Activated T-helper 1 cell treated with anti-CD3 and anti-CD28 coated beads, Interleukin-12 subunit alpha, Interleukin-12 subunit beta, Interleukin-2, Interleukin-4 antibody, amounts not matched to agents 30 ng/mL and 10 ng/mL and 1 ng/mL, durations not matched to agents 14 hours and 24 hours and 36 hours (primary cell): ENCODE data around the gene RAP2B. TPM values are rescaled to one million over a fixed set of nuclear protein-coding genes. Genes with fewer than 3 reads are reported as not detected.
"Not testable (repeated sequence)": the region's sequence is repeated elsewhere in the genome, so short reads cannot be mapped to it uniquely, and the experiment has no call there.

Experiments used
- DNase-seq: peaks from one replicate; pipeline ENCODE4 v3.0.0; 2021; ENCODE audit warnings: low spot score
- H3K27ac Mint-ChIP-seq: one replicate; pipeline ENCODE4 v1.8.0; 2021; ENCODE audit warnings: mild to moderate bottlenecking, mixed read lengths
- H3K27me3 Mint-ChIP-seq: one replicate; pipeline ENCODE4 v1.8.0; 2022; ENCODE audit warnings: mild to moderate bottlenecking, moderate library complexity, mixed read lengths; ENCODE audit not compliant: insufficient read depth
- H3K36me3 Mint-ChIP-seq: one replicate; pipeline ENCODE4 v1.8.0; 2021; ENCODE audit warnings: low read depth, mixed read lengths
- H3K4me1 Mint-ChIP-seq: one replicate; pipeline ENCODE4 v1.8.0; 2021; ENCODE audit warnings: low read depth, mixed read lengths
- H3K4me3 Mint-ChIP-seq: one replicate; pipeline ENCODE4 v1.8.0; 2021; ENCODE audit warnings: mild to moderate bottlenecking, moderate library complexity, mixed read lengths
- H3K9me3 Mint-ChIP-seq: one replicate; pipeline ENCODE4 v1.8.0; 2021; ENCODE audit warnings: mixed read lengths
- intact Hi-C: fragments of 100-400 bp; cut with micrococcal nuclease; formaldehyde crosslinking; loops from one replicate; pipeline ENCODE4 v1.15.1; 2024
- total RNA-seq: library from RNA; stranded (reverse); gene quantifications from 2 replicates; pipeline ENCODE4 v1.2.3, GENCODE V29; 2022

RAP2B gene
- total RNA-seq, 1 donor from 2014 or later: 15.4 TPM

DNA sequence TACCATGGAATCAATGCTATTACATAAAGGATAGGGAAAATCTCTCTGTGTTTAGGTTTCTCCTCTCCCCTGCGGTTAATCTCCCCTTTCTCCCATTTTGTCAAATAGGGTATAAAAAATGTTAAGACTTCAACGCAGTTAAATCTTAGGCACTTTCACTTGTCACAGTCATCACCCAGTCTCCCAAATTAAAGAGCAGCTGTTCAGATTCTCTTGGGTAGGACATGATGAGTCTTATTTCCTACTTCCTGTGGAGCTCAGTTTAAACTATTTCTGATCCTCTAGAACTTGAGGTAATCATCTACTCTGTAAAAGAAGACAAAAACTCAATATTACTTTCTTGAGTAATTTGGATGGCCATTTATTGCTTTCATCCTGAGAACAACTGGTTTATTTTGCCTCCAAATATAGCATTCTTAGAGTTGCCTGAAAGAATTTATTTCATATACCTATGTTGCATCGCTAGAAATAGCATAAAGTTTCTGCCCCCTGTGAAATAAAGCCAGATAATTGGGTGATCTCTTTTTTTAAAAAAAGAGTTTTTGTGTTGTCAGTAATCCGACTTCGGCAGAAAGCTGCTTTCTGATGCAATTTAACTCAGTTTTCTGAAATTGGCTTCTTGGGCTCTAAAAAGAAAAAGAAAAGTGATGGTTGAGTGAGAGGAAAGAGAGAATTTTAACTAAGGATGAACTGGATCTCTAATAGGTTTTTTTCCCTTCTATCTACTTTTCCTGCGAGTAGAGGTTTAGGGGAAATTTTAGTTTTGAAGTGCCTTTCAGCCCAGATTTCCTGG, 20.7 kb downstream of the RAP2B start:
- Mint-ChIP-seq H3K27ac (no peak overlapping the region), H3K9me3 (no peaks in the 10 kb centered on the region)
- intact Hi-C loops: no loop called here

DNA sequence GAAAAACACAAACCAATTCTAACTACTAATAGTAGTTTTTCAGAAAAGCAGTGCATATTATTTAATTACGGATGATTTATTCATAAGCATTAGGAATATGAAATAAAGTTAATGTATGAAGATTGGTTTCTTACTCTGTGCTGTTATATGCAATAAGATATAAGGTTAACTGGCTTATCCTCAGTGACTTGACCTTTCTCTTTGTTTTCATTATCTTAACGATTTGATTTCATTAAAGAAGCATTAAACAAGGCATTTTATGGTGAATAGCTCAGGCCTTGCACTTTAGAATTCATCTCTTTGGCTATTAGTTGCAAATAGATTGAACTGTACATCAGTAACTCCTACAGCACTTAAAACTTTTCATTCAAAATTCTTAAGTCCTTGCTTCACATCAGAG, 28.9 kb downstream of the RAP2B start:
- Mint-ChIP-seq H3K4me1 (peaks cover 1% of the 10 kb centered on the region), H3K27me3 (no peaks in the 10 kb centered on the region), H3K27ac (no peak overlapping the region), H3K9me3 (no peaks in the 10 kb centered on the region), H3K4me3 (no peak overlapping the region), H3K36me3 (no peaks in the 10 kb centered on the region)
- intact Hi-C loops: no loop called here
- DNase-seq: no peak

More for the DNA sequence above, 20.7 kb downstream of the RAP2B start:
- H3K4me3 Mint-ChIP-seq: no peak overlapping the region
- DNase-seq: no peak
- H3K27me3 Mint-ChIP-seq: no peaks in the 10 kb centered on the region
- peaks cover 4% of the 10 kb centered on the region for H3K36me3 Mint-ChIP-seq
- H3K4me1 Mint-ChIP-seq: peaks cover 14% of the 10 kb centered on the region

DNA sequence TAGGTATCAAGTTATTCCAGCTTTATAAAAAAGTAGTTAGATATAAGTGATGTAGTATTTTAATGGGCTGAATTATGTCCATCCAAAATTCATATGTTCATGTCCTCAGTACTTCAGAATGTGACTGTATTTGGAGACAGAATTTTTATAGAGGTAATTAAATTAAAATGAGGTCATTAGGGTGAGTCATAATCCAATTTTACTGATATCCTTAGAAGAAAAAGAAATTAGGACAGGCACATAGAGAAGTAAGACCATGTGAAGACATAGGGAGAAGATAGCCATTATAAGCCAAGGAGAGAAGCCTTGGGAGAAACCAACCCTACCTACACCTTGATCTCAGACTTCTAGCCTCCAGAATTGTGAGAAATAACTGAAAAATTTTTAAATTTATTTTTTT, 30.3 kb downstream of the RAP2B start:
- DNase-seq: no peak
- no peaks in the 10 kb centered on the region for H3K27me3 Mint-ChIP-seq
- H3K36me3 Mint-ChIP-seq: no peaks in the 10 kb centered on the region
- no peak overlapping the region for H3K27ac Mint-ChIP-seq
- no peak overlapping the region for H3K4me3 Mint-ChIP-seq
- H3K4me1 Mint-ChIP-seq: no peaks in the 10 kb centered on the region
- no peaks in the 10 kb centered on the region for H3K9me3 Mint-ChIP-seq
- intact Hi-C loops: no loop called here

DNA sequence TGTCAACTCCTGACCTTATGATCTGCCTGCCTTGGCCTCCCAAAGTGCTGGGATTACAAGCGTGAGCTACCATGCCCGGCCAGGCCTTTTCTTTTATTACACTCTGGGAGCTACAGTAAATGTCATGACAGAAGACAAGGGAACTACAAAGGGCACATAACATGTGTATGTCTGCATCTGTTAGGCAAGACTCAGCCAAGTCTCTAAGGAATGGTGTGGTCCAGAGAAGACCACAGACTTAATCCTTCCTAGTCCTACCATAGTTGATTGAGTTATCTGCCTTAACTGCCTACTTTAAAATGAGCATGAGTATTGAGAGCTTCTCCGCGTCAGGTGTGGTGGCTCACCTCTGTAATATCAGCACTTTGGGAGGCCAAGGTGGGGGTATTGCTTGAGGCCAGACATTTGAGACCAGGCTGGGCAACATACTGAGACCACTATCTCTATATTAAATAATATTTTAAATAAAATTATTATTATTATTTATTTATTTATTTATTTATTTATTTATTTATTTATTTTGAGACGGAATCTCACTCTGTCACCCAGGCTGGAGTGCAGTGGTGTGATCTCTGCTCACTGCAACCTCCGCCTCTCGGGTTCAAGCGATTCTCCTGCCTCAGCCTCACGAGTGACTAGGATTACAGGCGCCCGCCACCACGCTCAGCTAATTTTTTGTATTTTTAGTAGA, 31.9 kb downstream of the RAP2B start:
- DNase-seq, H3K36me3 Mint-ChIP-seq, H3K27ac Mint-ChIP-seq, intact Hi-C loops, H3K27me3 Mint-ChIP-seq, H3K4me3 Mint-ChIP-seq, H3K9me3 Mint-ChIP-seq, H3K4me1 Mint-ChIP-seq: not testable (repeated sequence)

DNA sequence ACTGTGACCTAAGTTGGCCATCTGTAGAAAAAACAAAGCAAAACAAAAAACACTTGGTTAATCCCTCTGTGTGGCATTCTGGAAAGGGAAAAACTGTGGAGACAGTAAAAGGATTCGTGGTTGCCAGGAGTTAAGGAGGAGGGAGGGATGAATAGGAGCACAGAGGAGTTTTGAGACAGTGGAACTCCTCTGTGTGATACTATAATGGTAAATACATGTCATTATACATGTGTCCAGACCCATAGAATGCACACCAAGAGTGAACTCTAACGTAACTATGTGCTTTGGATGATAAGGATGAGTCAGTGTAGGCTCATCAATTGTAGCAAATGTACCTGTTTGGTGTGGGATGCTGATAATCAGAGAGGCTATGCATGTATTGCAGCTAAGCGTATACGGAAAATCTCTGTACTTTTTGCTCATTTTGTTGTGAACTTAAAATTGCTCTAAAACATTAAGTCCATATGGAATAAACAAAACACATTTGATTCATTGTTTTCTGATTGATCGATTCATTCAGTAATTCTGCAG, 33.4 kb downstream of the RAP2B start:
- no peak for DNase-seq
- no peaks in the 10 kb centered on the region for H3K36me3 Mint-ChIP-seq
- H3K4me1 Mint-ChIP-seq: no peaks in the 10 kb centered on the region
- no peaks in the 10 kb centered on the region for H3K9me3 Mint-ChIP-seq
- intact Hi-C loops: no loop called here
- H3K4me3 Mint-ChIP-seq: no peak overlapping the region
- H3K27me3 Mint-ChIP-seq: no peaks in the 10 kb centered on the region
- no peak overlapping the region for H3K27ac Mint-ChIP-seq

DNA sequence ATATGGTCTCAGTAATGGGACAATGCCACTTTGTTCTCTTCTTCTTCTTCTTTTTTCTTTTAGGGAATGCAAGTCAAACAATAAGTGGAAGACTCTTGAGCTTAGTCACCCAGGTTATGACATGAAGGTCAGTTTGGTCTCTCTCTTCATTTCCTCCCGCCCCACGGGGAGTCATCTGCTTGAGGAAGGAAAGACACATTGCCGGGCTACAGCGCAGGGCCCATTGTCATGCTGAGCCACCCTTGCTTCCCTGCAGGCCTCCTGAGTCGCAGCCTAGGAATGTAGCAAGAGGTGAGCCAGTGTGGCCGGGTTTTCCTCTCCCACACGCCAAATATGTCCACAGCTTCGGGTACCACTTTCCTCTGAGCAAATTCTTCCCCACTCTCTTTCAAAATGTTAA, 47.6 kb downstream of the RAP2B start:
- intact Hi-C loops: no loop called here
- Mint-ChIP-seq H3K9me3 (no peaks in the 10 kb centered on the region), H3K36me3 (no peaks in the 10 kb centered on the region), H3K27me3 (no peaks in the 10 kb centered on the region), H3K4me1 (peaks cover 11% of the 10 kb centered on the region), H3K4me3 (no peak overlapping the region), H3K27ac (no peak overlapping the region)
- no peak for DNase-seq

DNA sequence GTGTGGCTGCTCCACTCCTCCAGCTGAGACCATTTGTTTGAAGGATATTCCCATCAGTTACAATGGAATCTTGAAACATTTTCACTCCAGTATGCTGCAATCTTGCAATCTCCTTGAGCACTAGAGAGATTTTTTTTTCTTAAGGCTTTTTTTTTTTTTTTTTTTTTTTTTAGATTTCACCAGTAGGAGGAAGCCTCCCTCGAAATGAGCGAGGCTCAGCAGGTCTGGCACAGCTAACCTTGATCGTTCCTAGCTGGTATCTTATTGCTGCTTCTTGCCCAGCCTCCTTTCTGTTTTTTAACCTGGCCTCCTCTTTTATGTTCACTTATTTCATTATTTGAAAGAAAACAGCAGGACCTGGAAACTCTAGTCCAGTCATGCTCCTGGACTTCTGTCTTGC, 48.1 kb downstream of the RAP2B start:
- H3K4me1 Mint-ChIP-seq: peaks cover 11% of the 10 kb centered on the region
- H3K36me3 Mint-ChIP-seq: no peaks in the 10 kb centered on the region
- no peak overlapping the region for H3K27ac Mint-ChIP-seq
- no peak for DNase-seq
- H3K9me3 Mint-ChIP-seq: no peaks in the 10 kb centered on the region
- intact Hi-C loops: no loop called here
- H3K27me3 Mint-ChIP-seq: no peaks in the 10 kb centered on the region
- H3K4me3 Mint-ChIP-seq: no peak overlapping the region

DNA sequence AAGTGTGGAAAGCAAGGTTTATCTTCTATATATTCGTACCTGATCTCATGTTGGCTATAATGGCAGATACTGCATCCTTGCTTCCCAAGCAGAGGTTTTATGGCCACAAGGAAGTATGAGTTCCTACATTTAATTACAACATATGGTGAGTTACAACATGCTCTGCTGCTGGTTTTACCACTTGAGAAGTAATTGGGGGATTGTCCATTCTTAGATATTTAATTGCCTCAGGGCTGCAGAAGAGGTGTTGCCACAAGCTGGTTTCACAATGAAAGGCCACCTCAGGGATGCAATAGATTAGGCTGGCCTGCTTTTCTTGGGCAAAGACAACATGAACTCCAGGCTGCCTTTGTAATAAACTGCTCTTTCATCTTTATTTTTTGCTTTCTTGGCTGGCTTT, 48.6 kb downstream of the RAP2B start:
- Mint-ChIP-seq H3K9me3 (no peaks in the 10 kb centered on the region), H3K4me1 (peaks cover 16% of the 10 kb centered on the region), H3K36me3 (no peaks in the 10 kb centered on the region), H3K4me3 (no peak overlapping the region), H3K27ac (no peak overlapping the region), H3K27me3 (no peaks in the 10 kb centered on the region)
- intact Hi-C loops: no loop called here
- DNase-seq: no peak

DNA sequence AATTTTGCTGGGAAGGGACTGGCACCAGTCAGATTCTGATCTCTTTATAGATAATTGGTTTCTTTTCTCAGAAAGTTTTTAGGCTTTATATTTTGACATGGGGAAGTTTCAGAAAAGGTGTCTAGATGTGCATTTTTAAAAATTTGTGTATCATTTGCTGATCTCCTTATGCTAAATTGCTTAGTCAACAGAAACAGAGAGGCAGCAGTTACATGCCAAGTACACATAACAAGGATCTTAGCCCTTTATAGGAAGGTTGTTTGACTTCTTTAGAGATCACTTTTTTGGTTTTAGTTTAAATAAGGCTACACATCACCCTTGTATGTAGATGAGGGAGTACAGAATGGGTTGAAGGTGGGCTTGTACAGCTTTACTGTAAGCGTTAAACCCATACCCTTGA, 53.5 kb downstream of the RAP2B start:
- no peaks in the 10 kb centered on the region for H3K27me3 Mint-ChIP-seq
- no peak overlapping the region for H3K27ac Mint-ChIP-seq
- H3K36me3 Mint-ChIP-seq: peaks cover 13% of the 10 kb centered on the region
- intact Hi-C loops: no loop called here
- no peak for DNase-seq
- H3K4me3 Mint-ChIP-seq: no peak overlapping the region
- no peaks in the 10 kb centered on the region for H3K9me3 Mint-ChIP-seq
- H3K4me1 Mint-ChIP-seq: peaks cover 46% of the 10 kb centered on the region

DNA sequence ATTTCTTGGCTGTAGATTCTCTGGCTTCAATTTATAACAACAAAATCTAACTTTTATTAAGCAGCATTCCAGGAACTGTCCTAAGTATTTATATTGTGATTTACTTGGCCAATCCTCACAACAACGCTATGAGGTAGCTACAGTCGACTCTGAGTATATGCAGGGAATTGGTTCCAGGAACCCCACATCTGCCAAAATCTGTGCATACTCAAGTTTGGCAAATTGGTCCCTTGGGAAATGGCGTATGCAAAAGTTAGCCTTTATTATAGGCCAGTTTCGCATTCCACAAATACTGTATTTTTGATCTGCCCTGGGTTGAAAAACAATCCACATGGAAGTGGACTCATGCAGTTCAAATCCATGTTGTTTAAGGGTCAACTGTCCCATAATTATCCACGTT, 53.9 kb downstream of the RAP2B start:
- no peaks in the 10 kb centered on the region for H3K27me3 Mint-ChIP-seq
- no peak for DNase-seq
- no peak overlapping the region for H3K4me3 Mint-ChIP-seq
- intact Hi-C loops: no loop called here
- H3K36me3 Mint-ChIP-seq: peaks cover 13% of the 10 kb centered on the region
- no peak overlapping the region for H3K27ac Mint-ChIP-seq
- H3K4me1 Mint-ChIP-seq: peaks cover 49% of the 10 kb centered on the region
- no peaks in the 10 kb centered on the region for H3K9me3 Mint-ChIP-seq

DNA sequence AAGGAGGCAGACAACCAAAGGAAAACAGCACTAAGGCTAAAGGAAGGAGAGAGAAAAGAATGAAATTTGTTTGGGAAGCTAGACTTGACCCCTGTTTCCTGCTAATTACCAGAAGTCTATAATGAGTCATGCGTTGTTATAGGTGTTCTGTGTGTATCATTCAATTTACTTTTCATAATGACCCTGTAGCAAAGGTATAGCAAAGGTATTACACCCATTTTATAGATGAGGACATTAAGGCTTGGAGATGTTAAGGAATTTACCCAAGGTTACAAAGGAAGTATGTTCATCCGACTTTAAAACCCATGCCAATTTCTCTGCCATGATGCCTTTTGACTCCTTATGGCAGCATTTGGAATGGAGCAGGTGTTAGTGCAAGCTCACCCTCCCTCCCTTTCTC, 54.9 kb downstream of the RAP2B start:
- Mint-ChIP-seq H3K4me1 (peaks cover 59% of the 10 kb centered on the region), H3K4me3 (no peak overlapping the region), H3K27ac (no peak overlapping the region), H3K9me3 (no peaks in the 10 kb centered on the region), H3K36me3 (peaks cover 13% of the 10 kb centered on the region), H3K27me3 (no peaks in the 10 kb centered on the region)
- intact Hi-C loops: no loop called here
- DNase-seq: no peak

DNA sequence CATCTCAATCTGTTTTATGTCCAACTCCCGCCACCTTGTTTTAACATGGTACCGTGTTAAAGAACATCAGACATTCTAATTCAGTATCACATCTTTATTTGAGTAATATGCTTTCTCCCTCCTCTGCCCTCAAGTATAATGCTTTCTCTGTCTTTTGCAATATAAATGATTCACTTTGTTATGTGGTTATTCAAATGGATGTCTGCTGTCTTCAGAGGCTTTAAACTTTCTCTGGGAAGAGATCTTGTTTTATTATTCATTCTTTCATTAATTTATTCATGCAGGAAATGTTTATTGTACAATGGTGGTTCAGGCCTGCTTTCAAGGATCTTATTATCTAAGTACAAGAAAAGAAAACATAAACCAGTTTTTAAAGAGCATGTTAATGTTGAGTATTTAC, 57.1 kb downstream of the RAP2B start:
- H3K4me3 Mint-ChIP-seq: no peak overlapping the region
- H3K4me1 Mint-ChIP-seq: peaks cover 64% of the 10 kb centered on the region
- no peak overlapping the region for H3K27ac Mint-ChIP-seq
- no peaks in the 10 kb centered on the region for H3K27me3 Mint-ChIP-seq
- H3K36me3 Mint-ChIP-seq: peaks cover 13% of the 10 kb centered on the region
- H3K9me3 Mint-ChIP-seq: no peaks in the 10 kb centered on the region
- intact Hi-C loops: no loop called here
- no peak for DNase-seq
